Measurements from ENCODE around the gene GSTM1.
"Not testable (repeated sequence)": the region's sequence is repeated elsewhere in the genome, so short reads cannot be mapped to it uniquely, and the experiment has no call there.

GSTM1 gene

GRCh38 chr1:109660691-109661026 is 27.0 kb upstream of the GSTM1 start:
- FAIRE-seq: not testable (repeated sequence)

- no peak for FAIRE-seq
Measured at GRCh38 chr1:109661391-109661790, 26.2 kb upstream of the GSTM1 start.

- FAIRE-seq: no peak
Measured at GRCh38 chr1:109664671-109665070, 22.9 kb upstream of the GSTM1 start.

- FAIRE-seq: no peak
Measured at GRCh38 chr1:109667452-109668122, 20.0 kb upstream of the GSTM1 start, which contains the start of gene GSTM2. GSTM2 (plus strand) TSS chr1:109668057; CDS start chr1:109668116, 59 bp downstream.

GRCh38 chr1:109668123-109668775 is 19.4 kb upstream of the GSTM1 start:
- FAIRE-seq: no peak

- no peak for FAIRE-seq
Measured at GRCh38 chr1:109669246-109669948, 18.2 kb upstream of the GSTM1 start.

GRCh38 chr1:109669949-109670302 is 17.7 kb upstream of the GSTM1 start:
- not testable (repeated sequence) for FAIRE-seq

- no peak for FAIRE-seq
Measured at GRCh38 chr1:109671067-109671466, 16.6 kb upstream of the GSTM1 start.

- FAIRE-seq: not testable (repeated sequence)
Measured at GRCh38 chr1:109673861-109674260, 13.8 kb upstream of the GSTM1 start.

GRCh38 chr1:109676683-109677381 is 10.8 kb upstream of the GSTM1 start:
- FAIRE-seq: not testable (repeated sequence)

GRCh38 chr1:109677459-109677858 is 10.2 kb upstream of the GSTM1 start:
- FAIRE-seq: no peak

- FAIRE-seq: not testable (repeated sequence)
Measured at GRCh38 chr1:109678637-109679036, 9.0 kb upstream of the GSTM1 start.

- not testable (repeated sequence) for FAIRE-seq
Measured at GRCh38 chr1:109684777-109685176, 2.8 kb upstream of the GSTM1 start.

GRCh38 chr1:109685399-109685798 is 2.2 kb upstream of the GSTM1 start:
- FAIRE-seq: not testable (repeated sequence)

GRCh38 chr1:109685890-109686289 is 1.7 kb upstream of the GSTM1 start:
- not testable (repeated sequence) for FAIRE-seq

GRCh38 chr1:109687109-109687508 is 508 bp upstream of the GSTM1 start:
- FAIRE-seq: not testable (repeated sequence)

- FAIRE-seq: no peak
Measured at GRCh38 chr1:109689844-109690405, 2.3 kb downstream of the GSTM1 start.

- FAIRE-seq: no peak
Measured at GRCh38 chr1:109691759-109692158, 4.1 kb downstream of the GSTM1 start.

- FAIRE-seq: not testable (repeated sequence)
Measured at GRCh38 chr1:109694400-109694799, 6.8 kb downstream of the GSTM1 start.

- FAIRE-seq: not testable (repeated sequence)
Measured at GRCh38 chr1:109695138-109695537, 7.5 kb downstream of the GSTM1 start.

- no peak for FAIRE-seq
Measured at GRCh38 chr1:109697066-109697465, 9.4 kb downstream of the GSTM1 start.

GRCh38 chr1:109697861-109698260 is 10.2 kb downstream of the GSTM1 start:
- FAIRE-seq: not testable (repeated sequence)

GRCh38 chr1:109702940-109703339 is 15.3 kb downstream of the GSTM1 start:
- not testable (repeated sequence) for FAIRE-seq

Measured in endometrium (tissue), 2 donors.